SK-N-SH treated with all-trans-retinoic acid at 6 μM for 48 hours (cell line): ENCODE data around the gene KLC1.

ENCODE experiments used
- ATAC-seq: fragments of 200-7000 bp; cut with Tn5 transposase; 3 replicates; pipeline ENCODE4 v1.9.1; 2020; ENCODE audit warnings: mild to moderate bottlenecking, moderate library complexity
- ARNTL ChIP-seq: fragments of 450-650 bp; formaldehyde crosslinking; IDR thresholded peaks from 2 replicates; pipeline ENCODE4 v1.5.0; 2020; ENCODE audit warnings: low read depth, mild to moderate bottlenecking, moderate library complexity, borderline replicate concordance
- BACH2 ChIP-seq: fragments of 250-450 bp; sonication (Bioruptor Pico); IDR thresholded peaks from 2 replicates; pipeline ENCODE4 v1.9.0; 2021; ENCODE audit warnings: mild to moderate bottlenecking, borderline replicate concordance
- CSDC2 ChIP-seq: fragments of 250-450 bp; sonication (Bioruptor Pico); IDR thresholded peaks from 2 replicates; pipeline ENCODE4 v1.5.0; 2020; ENCODE audit warnings: mild to moderate bottlenecking, moderate library complexity
- ESRRG ChIP-seq: fragments of 250-450 bp; sonication (Bioruptor Pico); IDR thresholded peaks from 2 replicates; pipeline ENCODE4 v1.6.1; 2021; ENCODE audit warnings: mild to moderate bottlenecking
- ISL1 ChIP-seq: fragments of 250-450 bp; sonication (Bioruptor Pico); IDR thresholded peaks from 2 replicates; pipeline ENCODE4 v2.1.2; 2022; ENCODE audit warnings: mild to moderate bottlenecking, moderate library complexity
- OSR1 ChIP-seq: fragments of 250-450 bp; sonication (Bioruptor Pico); IDR thresholded peaks from 2 replicates; pipeline ENCODE4 v1.8.0; 2022; ENCODE audit warnings: moderate library complexity, mild to moderate bottlenecking, inconsistent platforms
- PPARA ChIP-seq: fragments of 250-450 bp; sonication (Bioruptor Pico); IDR thresholded peaks from 2 replicates; pipeline ENCODE4 v1.5.0; 2020; ENCODE audit warnings: mild to moderate bottlenecking, borderline replicate concordance
- RARB ChIP-seq: fragments of 250-450 bp; sonication (Bioruptor Pico); IDR thresholded peaks from 2 replicates; pipeline ENCODE4 v1.8.0; 2021; ENCODE audit warnings: mild to moderate bottlenecking, moderate library complexity
- SNAI2 ChIP-seq: fragments of 250-450 bp; sonication (Bioruptor Pico); IDR thresholded peaks from 2 replicates; pipeline ENCODE4 v1.5.0; 2020; ENCODE audit warnings: mild to moderate bottlenecking, moderate library complexity
- TCF4 ChIP-seq: fragments of 250-450 bp; sonication (Bioruptor Pico); IDR thresholded peaks from 2 replicates; pipeline ENCODE4 v1.8.0; 2021; ENCODE audit warnings: mild to moderate bottlenecking, moderate library complexity, borderline replicate concordance
- TOX ChIP-seq: fragments of 250-450 bp; sonication (Bioruptor Pico); IDR thresholded peaks from 2 replicates; pipeline ENCODE4 v1.8.0; 2021; ENCODE audit warnings: mild to moderate bottlenecking, moderate library complexity, borderline replicate concordance
- ZC3H10 ChIP-seq: fragments of 250-450 bp; sonication (Bioruptor Pico); IDR thresholded peaks from 2 replicates; pipeline ENCODE4 v1.5.1; 2021; ENCODE audit warnings: mild to moderate bottlenecking, moderate library complexity
- ZFP3 ChIP-seq: fragments of 250-450 bp; sonication (Bioruptor Pico); IDR thresholded peaks from 2 replicates; pipeline ENCODE4 v1.5.0; 2020; ENCODE audit warnings: mild to moderate bottlenecking, moderate library complexity
- ZFP30 ChIP-seq: fragments of 450-650 bp; formaldehyde crosslinking; IDR thresholded peaks from 2 replicates; pipeline ENCODE4 v1.5.0; 2022; ENCODE audit warnings: mild to moderate bottlenecking, moderate library complexity
- ZNF565 ChIP-seq: fragments of 450-650 bp; formaldehyde crosslinking; conservative IDR thresholded peaks from 2 replicates; pipeline ENCODE4 v1.5.0; 2020; ENCODE audit warnings: low read depth, mild to moderate bottlenecking, moderate library complexity
- ZNF70 ChIP-seq: fragments of 450-650 bp; formaldehyde crosslinking; IDR thresholded peaks from 2 replicates; pipeline ENCODE4 v1.5.0; 2020; ENCODE audit warnings: mild to moderate bottlenecking, moderate library complexity
- ZNF8 ChIP-seq: fragments of 450-650 bp; formaldehyde crosslinking; IDR thresholded peaks from 2 replicates; pipeline ENCODE4 v1.5.0; 2020; ENCODE audit warnings: mild to moderate bottlenecking, moderate library complexity
- TF ChIP-seq, protein P1 (sequence below): fragments of 250-450 bp; sonication (Bioruptor Pico); IDR thresholded peaks from 2 replicates; pipeline ENCODE4 v1.8.0; 2020; ENCODE audit warnings: mild to moderate bottlenecking, moderate library complexity, borderline replicate concordance
- TF ChIP-seq, protein P2 (sequence below): fragments of 250-450 bp; sonication (Bioruptor Pico); IDR thresholded peaks from 2 replicates; pipeline ENCODE4 v1.5.1; 2021; ENCODE audit warnings: mild to moderate bottlenecking, moderate library complexity
- TF ChIP-seq, protein P3 (sequence below): fragments of 250-450 bp; sonication (Bioruptor Pico); IDR thresholded peaks from 2 replicates; pipeline ENCODE4 v1.8.0; 2021; ENCODE audit warnings: low read depth, mild to moderate bottlenecking, moderate library complexity, borderline replicate concordance
- TF ChIP-seq, protein P4 (sequence below): fragments of 250-450 bp; sonication (Bioruptor Pico); IDR thresholded peaks from 2 replicates; pipeline ENCODE4 v1.5.1; 2020; ENCODE audit warnings: low read depth, mild to moderate bottlenecking, moderate library complexity
- TF ChIP-seq, protein P5 (sequence below): fragments of 250-450 bp; sonication (Bioruptor Pico); IDR thresholded peaks from 2 replicates; pipeline ENCODE4 v1.5.0; 2020; ENCODE audit warnings: mild to moderate bottlenecking, moderate library complexity

The KLC1 gene

DNA sequence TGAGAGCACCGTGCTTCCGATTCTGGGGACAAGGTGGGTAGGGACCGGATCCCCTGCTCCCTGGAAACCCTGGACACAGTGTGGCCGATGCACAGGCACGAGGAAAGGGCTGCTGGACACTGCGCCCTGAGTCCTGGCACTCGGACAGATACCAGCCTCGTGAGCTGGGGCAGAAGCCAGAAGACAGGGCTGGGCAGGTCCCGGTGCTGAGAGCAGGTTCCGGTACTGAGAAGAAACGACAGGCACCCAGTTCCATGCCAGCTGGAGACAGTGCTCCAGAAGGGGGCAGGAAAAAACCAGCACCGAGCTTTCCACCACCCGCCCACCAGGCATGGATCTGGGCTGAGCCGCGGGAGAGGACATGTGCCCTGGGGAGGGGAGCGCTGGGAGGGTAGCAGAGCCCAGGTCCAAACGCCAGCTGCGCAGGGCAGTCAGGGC, 79.8 kb downstream of the KLC1 start (continued):
- TF ChIP-seq, protein P1, sequence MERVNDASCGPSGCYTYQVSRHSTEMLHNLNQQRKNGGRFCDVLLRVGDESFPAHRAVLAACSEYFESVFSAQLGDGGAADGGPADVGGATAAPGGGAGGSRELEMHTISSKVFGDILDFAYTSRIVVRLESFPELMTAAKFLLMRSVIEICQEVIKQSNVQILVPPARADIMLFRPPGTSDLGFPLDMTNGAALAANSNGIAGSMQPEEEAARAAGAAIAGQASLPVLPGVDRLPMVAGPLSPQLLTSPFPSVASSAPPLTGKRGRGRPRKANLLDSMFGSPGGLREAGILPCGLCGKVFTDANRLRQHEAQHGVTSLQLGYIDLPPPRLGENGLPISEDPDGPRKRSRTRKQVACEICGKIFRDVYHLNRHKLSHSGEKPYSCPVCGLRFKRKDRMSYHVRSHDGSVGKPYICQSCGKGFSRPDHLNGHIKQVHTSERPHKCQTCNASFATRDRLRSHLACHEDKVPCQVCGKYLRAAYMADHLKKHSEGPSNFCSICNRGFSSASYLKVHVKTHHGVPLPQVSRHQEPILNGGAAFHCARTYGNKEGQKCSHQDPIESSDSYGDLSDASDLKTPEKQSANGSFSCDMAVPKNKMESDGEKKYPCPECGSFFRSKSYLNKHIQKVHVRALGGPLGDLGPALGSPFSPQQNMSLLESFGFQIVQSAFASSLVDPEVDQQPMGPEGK (CRISPR knock-in tag): no peak
- no peak for TF ChIP-seq ARNTL (CRISPR knock-in tag)
- TF ChIP-seq ZFP3 (CRISPR knock-in tag): no peak
- TF ChIP-seq PPARA (CRISPR knock-in tag): no peak

DNA sequence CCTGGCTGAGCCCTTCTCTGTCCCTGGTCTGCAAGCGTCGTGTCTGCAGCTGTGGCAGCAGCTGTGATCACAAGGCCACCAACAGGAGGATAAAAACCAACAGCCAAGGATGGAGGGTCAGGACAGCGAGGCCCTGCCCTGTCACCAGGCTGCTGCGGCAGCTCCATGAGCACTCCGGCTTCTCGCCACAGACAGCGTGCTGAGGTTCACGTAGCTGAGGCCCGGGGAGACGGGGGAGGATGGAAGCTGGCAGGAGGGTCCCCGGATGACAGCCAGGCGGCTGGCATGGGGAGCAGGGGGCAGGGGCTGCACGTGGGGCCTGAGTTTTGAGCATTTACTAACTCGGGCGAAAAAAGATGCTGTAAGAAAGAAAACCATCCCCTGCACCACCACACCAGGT, 80.8 kb downstream of the KLC1 start:
- TF ChIP-seq SNAI2 (no peak), TOX (CRISPR knock-in tag) (no peak), ESRRG (CRISPR knock-in tag) (no peak), TCF4 (CRISPR knock-in tag) (no peak), ZNF8 (CRISPR knock-in tag) (no peak), ZFP3 (CRISPR knock-in tag) (no peak), ZNF70 (CRISPR knock-in tag) (no peak), CSDC2 (CRISPR knock-in tag) (no peak), ZC3H10 (CRISPR knock-in tag) (no peak)
- TF ChIP-seq, protein P2, sequence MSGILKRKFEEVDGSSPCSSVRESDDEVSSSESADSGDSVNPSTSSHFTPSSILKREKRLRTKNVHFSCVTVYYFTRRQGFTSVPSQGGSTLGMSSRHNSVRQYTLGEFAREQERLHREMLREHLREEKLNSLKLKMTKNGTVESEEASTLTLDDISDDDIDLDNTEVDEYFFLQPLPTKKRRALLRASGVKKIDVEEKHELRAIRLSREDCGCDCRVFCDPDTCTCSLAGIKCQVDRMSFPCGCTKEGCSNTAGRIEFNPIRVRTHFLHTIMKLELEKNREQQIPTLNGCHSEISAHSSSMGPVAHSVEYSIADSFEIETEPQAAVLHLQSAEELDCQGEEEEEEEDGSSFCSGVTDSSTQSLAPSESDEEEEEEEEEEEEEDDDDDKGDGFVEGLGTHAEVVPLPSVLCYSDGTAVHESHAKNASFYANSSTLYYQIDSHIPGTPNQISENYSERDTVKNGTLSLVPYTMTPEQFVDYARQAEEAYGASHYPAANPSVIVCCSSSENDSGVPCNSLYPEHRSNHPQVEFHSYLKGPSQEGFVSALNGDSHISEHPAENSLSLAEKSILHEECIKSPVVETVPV (CRISPR knock-in tag): no peak
- TF ChIP-seq, protein P1 (CRISPR knock-in tag): no peak
- no peak for ATAC-seq

DNA sequence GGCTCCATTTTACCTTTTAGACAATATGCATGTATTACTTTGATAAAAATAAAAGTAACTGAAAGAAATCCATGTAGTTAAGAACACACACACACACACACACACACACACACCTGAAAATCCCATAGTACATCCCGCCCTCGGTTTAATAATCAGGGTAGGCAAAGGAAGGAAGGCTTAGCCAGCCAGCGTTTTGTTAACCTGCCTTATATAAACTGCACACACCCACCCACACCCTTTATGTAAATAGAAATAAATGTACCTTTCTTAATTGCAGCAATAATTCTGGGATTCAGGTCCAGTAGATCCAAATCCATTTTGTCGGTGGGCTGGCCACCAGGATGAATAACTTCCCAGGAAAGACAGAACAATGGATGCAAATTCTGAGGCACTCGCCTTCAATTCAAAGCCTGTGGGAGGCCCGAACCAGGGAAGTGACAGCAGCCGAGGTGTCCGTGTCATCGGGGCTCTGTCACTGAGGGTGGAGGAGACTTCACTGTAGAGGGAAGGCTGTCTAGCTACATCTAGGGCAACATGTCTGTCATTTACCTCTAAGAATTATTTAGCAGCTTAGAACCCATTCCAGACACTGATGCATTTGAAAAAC, 81.9 kb downstream of the KLC1 start:
- no peak for TF ChIP-seq SNAI2
- TF ChIP-seq, protein P3, sequence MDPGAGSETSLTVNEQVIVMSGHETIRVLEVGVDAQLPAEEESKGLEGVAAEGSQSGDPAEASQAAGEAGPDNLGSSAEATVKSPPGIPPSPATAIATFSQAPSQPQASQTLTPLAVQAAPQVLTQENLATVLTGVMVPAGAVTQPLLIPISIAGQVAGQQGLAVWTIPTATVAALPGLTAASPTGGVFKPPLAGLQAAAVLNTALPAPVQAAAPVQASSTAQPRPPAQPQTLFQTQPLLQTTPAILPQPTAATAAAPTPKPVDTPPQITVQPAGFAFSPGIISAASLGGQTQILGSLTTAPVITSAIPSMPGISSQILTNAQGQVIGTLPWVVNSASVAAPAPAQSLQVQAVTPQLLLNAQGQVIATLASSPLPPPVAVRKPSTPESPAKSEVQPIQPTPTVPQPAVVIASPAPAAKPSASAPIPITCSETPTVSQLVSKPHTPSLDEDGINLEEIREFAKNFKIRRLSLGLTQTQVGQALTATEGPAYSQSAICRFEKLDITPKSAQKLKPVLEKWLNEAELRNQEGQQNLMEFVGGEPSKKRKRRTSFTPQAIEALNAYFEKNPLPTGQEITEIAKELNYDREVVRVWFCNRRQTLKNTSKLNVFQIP (CRISPR knock-in tag): no peak
- TF ChIP-seq ARNTL (CRISPR knock-in tag): no peak
- TF ChIP-seq CSDC2 (CRISPR knock-in tag): no peak
- TF ChIP-seq, protein P4, sequence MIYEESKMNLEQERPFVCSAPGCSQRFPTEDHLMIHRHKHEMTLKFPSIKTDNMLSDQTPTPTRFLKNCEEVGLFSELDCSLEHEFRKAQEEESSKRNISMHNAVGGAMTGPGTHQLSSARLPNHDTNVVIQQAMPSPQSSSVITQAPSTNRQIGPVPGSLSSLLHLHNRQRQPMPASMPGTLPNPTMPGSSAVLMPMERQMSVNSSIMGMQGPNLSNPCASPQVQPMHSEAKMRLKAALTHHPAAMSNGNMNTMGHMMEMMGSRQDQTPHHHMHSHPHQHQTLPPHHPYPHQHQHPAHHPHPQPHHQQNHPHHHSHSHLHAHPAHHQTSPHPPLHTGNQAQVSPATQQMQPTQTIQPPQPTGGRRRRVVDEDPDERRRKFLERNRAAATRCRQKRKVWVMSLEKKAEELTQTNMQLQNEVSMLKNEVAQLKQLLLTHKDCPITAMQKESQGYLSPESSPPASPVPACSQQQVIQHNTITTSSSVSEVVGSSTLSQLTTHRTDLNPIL (CRISPR knock-in tag): no peak
- no peak for TF ChIP-seq ISL1 (CRISPR knock-in tag)
- TF ChIP-seq OSR1 (CRISPR knock-in tag): no peak
- no peak for TF ChIP-seq ZFP3 (CRISPR knock-in tag)
- no peak for TF ChIP-seq BACH2
- TF ChIP-seq RARB: no peak
- no peak for TF ChIP-seq ZFP30 (CRISPR knock-in tag)
- no peak for TF ChIP-seq TCF4 (CRISPR knock-in tag)
- no peak for TF ChIP-seq ZNF565
- TF ChIP-seq ZNF8 (CRISPR knock-in tag): no peak
- TF ChIP-seq, protein P5, sequence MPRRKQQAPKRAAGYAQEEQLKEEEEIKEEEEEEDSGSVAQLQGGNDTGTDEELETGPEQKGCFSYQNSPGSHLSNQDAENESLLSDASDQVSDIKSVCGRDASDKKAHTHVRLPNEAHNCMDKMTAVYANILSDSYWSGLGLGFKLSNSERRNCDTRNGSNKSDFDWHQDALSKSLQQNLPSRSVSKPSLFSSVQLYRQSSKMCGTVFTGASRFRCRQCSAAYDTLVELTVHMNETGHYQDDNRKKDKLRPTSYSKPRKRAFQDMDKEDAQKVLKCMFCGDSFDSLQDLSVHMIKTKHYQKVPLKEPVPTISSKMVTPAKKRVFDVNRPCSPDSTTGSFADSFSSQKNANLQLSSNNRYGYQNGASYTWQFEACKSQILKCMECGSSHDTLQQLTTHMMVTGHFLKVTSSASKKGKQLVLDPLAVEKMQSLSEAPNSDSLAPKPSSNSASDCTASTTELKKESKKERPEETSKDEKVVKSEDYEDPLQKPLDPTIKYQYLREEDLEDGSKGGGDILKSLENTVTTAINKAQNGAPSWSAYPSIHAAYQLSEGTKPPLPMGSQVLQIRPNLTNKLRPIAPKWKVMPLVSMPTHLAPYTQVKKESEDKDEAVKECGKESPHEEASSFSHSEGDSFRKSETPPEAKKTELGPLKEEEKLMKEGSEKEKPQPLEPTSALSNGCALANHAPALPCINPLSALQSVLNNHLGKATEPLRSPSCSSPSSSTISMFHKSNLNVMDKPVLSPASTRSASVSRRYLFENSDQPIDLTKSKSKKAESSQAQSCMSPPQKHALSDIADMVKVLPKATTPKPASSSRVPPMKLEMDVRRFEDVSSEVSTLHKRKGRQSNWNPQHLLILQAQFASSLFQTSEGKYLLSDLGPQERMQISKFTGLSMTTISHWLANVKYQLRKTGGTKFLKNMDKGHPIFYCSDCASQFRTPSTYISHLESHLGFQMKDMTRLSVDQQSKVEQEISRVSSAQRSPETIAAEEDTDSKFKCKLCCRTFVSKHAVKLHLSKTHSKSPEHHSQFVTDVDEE: no peak
- TF ChIP-seq TOX (CRISPR knock-in tag): no peak
- no peak for TF ChIP-seq ESRRG (CRISPR knock-in tag)
- TF ChIP-seq, protein P1 (CRISPR knock-in tag): no peak
- TF ChIP-seq, protein P2 (CRISPR knock-in tag): no peak
- no peak for TF ChIP-seq ZNF70 (CRISPR knock-in tag)
- ATAC-seq: no peak
